Kidney (tissue), 14 donors: ENCODE data around the gene B2M. TPM values are rescaled to one million over a fixed set of nuclear protein-coding genes. Genes with fewer than 3 reads are reported as not detected.
"Not testable (repeated sequence)": the region's sequence is repeated elsewhere in the genome, so short reads cannot be mapped to it uniquely, and the experiment has no call there.

Experiments
- DNase-seq, 5 donors: peaks; one replicate each; pipeline ENCODE4 v3.0.0-alpha.2; 2013 to 2020
- FAIRE-seq: peaks from 2 replicates; lab custom pipeline; 2012; peaks lifted over from hg19 to GRCh38; lab: Jason Lieb, UNC
- H3K27ac ChIP-seq, 2 donors: one replicate each; pipeline ENCODE4 v1.7.0; 2013; ENCODE audit warnings: low read depth in 2 of 2, low read length in 2 of 2, inconsistent platforms in 1 of 2
- H3K27me3 ChIP-seq: one replicate; pipeline ENCODE4 v1.7.1; 2013; ENCODE audit warnings: low read length, inconsistent platforms; ENCODE audit not compliant: control insufficient read depth, insufficient read depth
- H3K36me3 ChIP-seq, 3 donors: one replicate each; pipeline versions ENCODE4 v1.7.0 to v1.7.1; 2013; ENCODE audit warnings: low read length in 3 of 3, control low read depth in 1 of 3, inconsistent platforms in 1 of 3; ENCODE audit not compliant: insufficient read depth in 3 of 3, control insufficient read depth in 2 of 3
- H3K4me1 ChIP-seq, 3 donors: one replicate each; pipeline versions ENCODE4 v1.7.0 to v1.7.1; 2013; ENCODE audit warnings: low read length in 3 of 3, inconsistent platforms in 1 of 3, low read depth in 1 of 3; ENCODE audit not compliant: control insufficient read depth in 2 of 3, insufficient read depth in 2 of 3
- H3K4me3 ChIP-seq, 3 donors: one replicate each; pipeline versions ENCODE4 v1.7.0 to v1.8.1; 2013; ENCODE audit warnings: low read length in 3 of 3, control low read depth in 1 of 3, inconsistent platforms in 1 of 3
- H3K9ac ChIP-seq, 3 donors: one replicate each; pipeline versions ENCODE4 v1.7.0 to v1.7.1; 2013; ENCODE audit warnings: low read length in 3 of 3, control low read depth in 1 of 3, inconsistent platforms in 1 of 3
- H3K9me3 ChIP-seq, 3 donors: one replicate each; pipeline versions ENCODE4 v1.7.0 to v1.7.1; 2013; ENCODE audit warnings: low read length in 3 of 3, control low read depth in 1 of 3, inconsistent platforms in 1 of 3; ENCODE audit not compliant: control insufficient read depth in 2 of 3, insufficient read depth in 1 of 3
- CTCF ChIP-seq: IDR thresholded peaks from 3 replicates; pipeline ENCODE4 v1.5.1; 2012; ENCODE audit warnings: mild to moderate bottlenecking, moderate library complexity, borderline replicate concordance; ENCODE audit not compliant: insufficient read depth; ENCODE audit errors: extremely low read depth
- intact Hi-C: fragments of 100-400 bp; cut with DNase I; formaldehyde crosslinking; loops from one replicate; pipeline ENCODE4 v1.11.1; 2022
- polyA plus RNA-seq: library from polyadenylated mRNA; stranded (reverse); fragments of 350-450 nt; fragmentation: Illumina TruSeq; extraction: RNeasy Lipid Tissue Mini Kit (QIAGEN cat#74804); gene quantifications from one replicate; pipeline ENCODE4 v1.2.3, GENCODE V29; 2014; ENCODE audit warnings: low read depth, low replicate concordance; ENCODE audit not compliant: insufficient read depth
- total RNA-seq: library from RNA; stranded (reverse); fragmentation: NEBNext Ultra II Directional; extraction: Animal tissue kit (Norgen Biotek cat#: 25700); gene quantifications from one replicate; pipeline ENCODE4 v1.2.1, GENCODE V29; 2021
- donor health status: control.
- donor health status: control.
- donor health status: control.
- donor health status: control.
- donor health status: control.
- donor health status: DM: yes; HTN: yes; CAD: no.
- donor health status: Normal renal cell carcinoma (clear cell type).

The B2M gene
- total and polyA plus RNA-seq, 2 donors from 2014 or later, result 1,898 to 3,515 TPM

DNA sequence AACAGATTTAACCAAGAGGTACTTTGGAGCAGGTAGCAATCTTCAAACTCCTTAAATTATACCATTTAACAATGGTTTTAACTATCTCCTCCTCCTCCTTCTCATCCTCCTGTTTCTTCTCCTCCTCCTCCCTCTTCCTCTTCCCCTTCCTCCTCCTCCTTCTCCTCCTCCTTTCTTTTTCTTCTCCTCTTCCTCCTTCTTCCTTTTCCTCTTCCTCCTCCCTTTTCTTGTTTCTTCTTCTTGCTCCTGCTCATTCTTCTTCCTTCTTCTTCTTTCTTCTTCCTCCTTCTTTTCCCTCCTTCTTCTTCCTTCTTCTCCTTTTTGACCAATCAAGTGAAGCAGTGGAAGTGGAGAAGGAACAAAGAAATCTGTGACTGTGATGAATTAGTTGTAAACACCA lies 14.3 kb upstream of the B2M start:
- DNase-seq (no peak), FAIRE-seq (no peak)
- Histone ChIP-seq H3K9ac (no peak overlapping the region), H3K36me3 (no peaks in the 10 kb centered on the region), H3K27ac (no peak overlapping the region), H3K4me1 (no peaks in the 10 kb centered on the region), H3K9me3 (no peaks in the 10 kb centered on the region), H3K4me3 (no peak overlapping the region), H3K27me3 (no peaks in the 10 kb centered on the region)
- TF ChIP-seq CTCF, result no peak
- intact Hi-C loops, result no loop called here

DNA sequence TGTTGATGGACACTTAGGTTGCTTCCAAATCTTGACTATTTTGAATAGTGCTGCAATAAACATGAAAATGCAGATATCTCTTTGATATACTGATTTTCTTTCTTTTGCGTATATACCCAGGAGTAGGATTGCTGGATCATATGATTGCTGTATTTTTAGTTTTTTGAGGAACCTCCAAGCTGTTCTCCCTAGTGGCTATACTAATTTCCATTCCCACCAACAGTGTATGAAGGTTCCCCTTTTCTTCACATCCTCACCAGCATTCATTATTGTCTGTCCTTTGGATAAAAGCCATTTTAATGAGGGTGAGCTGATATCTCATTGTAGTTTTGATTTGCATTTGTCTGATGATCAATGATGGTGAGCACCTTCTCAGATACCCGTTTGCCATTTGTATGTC lies 12.7 kb upstream of the B2M start:
- no peak overlapping the region for H3K27ac ChIP-seq
- no peak for DNase-seq
- no peak overlapping the region for H3K4me3 ChIP-seq
- no peak overlapping the region for H3K9ac ChIP-seq
- no peaks in the 10 kb centered on the region for H3K27me3 ChIP-seq
- intact Hi-C loops, result no loop called here
- H3K9me3 ChIP-seq, result no peaks in the 10 kb centered on the region
- no peaks in the 10 kb centered on the region for H3K36me3 ChIP-seq
- FAIRE-seq, result no peak
- TF ChIP-seq CTCF, result no peak
- H3K4me1 ChIP-seq, result no peaks in the 10 kb centered on the region

DNA sequence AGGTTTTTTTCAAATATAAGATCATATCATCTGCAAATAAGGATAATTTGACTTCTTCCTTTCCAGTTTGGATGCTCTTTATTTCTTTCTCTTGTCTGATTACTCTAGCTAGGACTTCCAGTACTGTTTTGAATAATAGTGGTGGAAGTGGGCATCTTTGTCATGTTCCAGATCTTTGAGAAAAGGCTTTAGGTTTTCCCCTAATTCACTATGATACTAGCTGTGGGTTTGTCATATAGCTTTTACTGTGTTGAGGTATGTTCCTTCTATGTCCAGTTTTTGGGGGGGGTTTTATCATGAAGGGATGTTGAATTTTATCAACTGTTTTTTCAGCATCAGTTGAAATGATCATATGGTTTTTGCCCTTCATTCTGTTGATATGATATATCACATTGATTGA lies 10.6 kb upstream of the B2M start:
- H3K4me3 ChIP-seq, H3K4me1 ChIP-seq, intact Hi-C loops, FAIRE-seq, H3K9ac ChIP-seq, H3K9me3 ChIP-seq, H3K36me3 ChIP-seq, H3K27me3 ChIP-seq, DNase-seq, H3K27ac ChIP-seq: not testable (repeated sequence)

DNA sequence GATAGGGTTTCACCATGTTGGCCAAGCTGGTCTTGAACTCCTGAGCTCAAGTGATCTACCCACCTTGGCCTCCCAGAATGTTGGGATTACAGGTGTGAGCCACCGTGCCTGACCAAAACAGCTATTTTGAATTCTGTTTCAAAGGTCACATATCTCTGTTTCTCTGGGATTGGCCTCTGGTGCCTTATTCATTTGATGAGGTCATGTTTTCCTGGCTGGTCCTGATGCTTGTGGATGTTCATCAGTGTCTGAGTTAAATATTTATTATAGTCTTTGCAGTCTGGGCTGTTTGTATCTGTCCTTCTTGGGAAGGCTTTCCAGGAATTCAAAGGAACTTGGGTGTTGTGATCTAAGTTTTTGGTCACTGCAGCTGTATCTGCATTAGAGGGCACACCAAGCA lies 5.3 kb upstream of the B2M start:
- intact Hi-C loops, result no loop called here
- no peaks in the 10 kb centered on the region for H3K27me3 ChIP-seq
- no peak for TF ChIP-seq CTCF
- no peak for DNase-seq
- no peak overlapping the region for H3K27ac ChIP-seq
- FAIRE-seq, result no peak
- no peaks in the 10 kb centered on the region for H3K36me3 ChIP-seq
- no peak overlapping the region for H3K9ac ChIP-seq
- no peaks in the 10 kb centered on the region for H3K9me3 ChIP-seq
- H3K4me1 ChIP-seq, result no peaks in the 10 kb centered on the region
- H3K4me3 ChIP-seq, result no peak overlapping the region
